MCF 10A (cell line): Measurements from ENCODE around the gene PODXL2. TPM values are rescaled to one million over a fixed set of nuclear protein-coding genes. Genes with fewer than 3 reads are reported as not detected.

Experiments
- BruUV-seq: library from RNA; stranded (reverse); fragments of 400-500 nt; replicated peaks from 2 replicates; lab custom pipeline; 2021; lab: Mats Ljungman, UMichigan
- CTCF ChIA-PET: fragments of 300-600 bp; sonication (Branson Sonifier 250); formaldehyde crosslinking; extraction: SDS; loops from one replicate; lab custom pipeline; 2021; ENCODE audit warnings: antibody characterized with exemption, inconsistent platforms; lab: Yijun Ruan, JAX
- POLR2A ChIA-PET: fragments of 300-600, 350-650 bp; sonication (Branson Sonifier 250); formaldehyde crosslinking; extraction: SDS; loops from one replicate; lab custom pipeline; 2020; ENCODE audit warnings: antibody characterized with exemption, inconsistent platforms; lab: Yijun Ruan, JAX
- DNase-seq: peaks from one replicate; pipeline ENCODE4 v3.0.0-alpha.2; 2018; ENCODE audit not compliant: unreplicated experiment
- H3K27ac Mint-ChIP-seq: one replicate; pipeline ENCODE4 v1.8.0; 2022; ENCODE audit warnings: mild to moderate bottlenecking, low read depth, mixed read lengths; ENCODE audit not compliant: unreplicated experiment
- H3K27me3 Mint-ChIP-seq: one replicate; pipeline ENCODE4 v1.8.0; 2022; ENCODE audit warnings: mixed read lengths; ENCODE audit not compliant: insufficient read depth, unreplicated experiment
- H3K36me3 Mint-ChIP-seq: one replicate; pipeline ENCODE4 v1.8.0; 2022; ENCODE audit warnings: mild to moderate bottlenecking, moderate library complexity, mixed read lengths; ENCODE audit not compliant: insufficient read depth, unreplicated experiment
- H3K4me1 Mint-ChIP-seq: one replicate; pipeline ENCODE4 v1.8.0; 2022; ENCODE audit warnings: mixed read lengths; ENCODE audit not compliant: insufficient read depth, unreplicated experiment
- H3K4me3 Mint-ChIP-seq: one replicate; pipeline ENCODE4 v1.8.0; 2022; ENCODE audit warnings: mild to moderate bottlenecking, moderate library complexity, mixed read lengths; ENCODE audit not compliant: unreplicated experiment
- H3K9me3 Mint-ChIP-seq: one replicate; pipeline ENCODE4 v1.8.0; 2022; ENCODE audit warnings: mixed read lengths; ENCODE audit not compliant: unreplicated experiment
- CTCF ChIP-seq: fragments of 200-600 bp; IDR thresholded peaks from one replicate; pipeline ENCODE4 v1.8.0; 2022; ENCODE audit warnings: antibody characterized with exemption, mild to moderate bottlenecking; ENCODE audit not compliant: unreplicated experiment
- intact Hi-C: fragments of 100-400 bp; cut with micrococcal nuclease; formaldehyde crosslinking; loops from 2 replicates; pipeline ENCODE4 v1.14.1; 2022
- total RNA-seq: library from RNA; stranded (reverse); gene quantifications from 2 replicates; pipeline ENCODE4 v1.2.3, GENCODE V29; 2022

The PODXL2 gene
- total RNA-seq, 1 experiment from 2014 or later = 10.1 TPM

- intact Hi-C loops = no loop called here
- no peak for DNase-seq
- H3K4me1 Mint-ChIP-seq = no peaks in the 10 kb centered on the region
- H3K9me3 Mint-ChIP-seq = no peaks in the 10 kb centered on the region
- no TSS peak for BruUV-seq
- H3K27me3 Mint-ChIP-seq = no peaks in the 10 kb centered on the region
- H3K36me3 Mint-ChIP-seq = peaks cover 69% of the 10 kb centered on the region
- CTCF ChIA-PET = interaction anchor here (0.5 to 2.8 kb wide), 2 partner anchors 32 to 83 kb away, joined by 3 to 8 read pairs; no protein-coding TSS in a partner anchor
- no peak overlapping the region for H3K4me3 Mint-ChIP-seq
- no peak for TF ChIP-seq CTCF
- peak overlapping the region; percentile 42 for H3K27ac Mint-ChIP-seq
- POLR2A ChIA-PET = interaction anchor here (1.0 to 1.2 kb wide), 2 partner anchors 9 to 16 kb away, joined by 3 to 4 read pairs; partner anchors contain the start of gene MCM2
Measured at GRCh38 chr3:127606981-127607595, 21.9 kb upstream of the PODXL2 start.

- no TSS peak for BruUV-seq
- ChIA-PET POLR2A (interaction anchor here (1.2 kb wide), 1 partner anchor 10 kb away, joined by 3 read pairs; the partner anchor contains the start of gene MCM2), CTCF (interaction anchor here (2.8 kb wide), 1 partner anchor 32 kb away, joined by 8 read pairs; no protein-coding TSS in a partner anchor)
- Mint-ChIP-seq H3K4me3 (no peak overlapping the region), H3K36me3 (peaks cover 71% of the 10 kb centered on the region), H3K9me3 (no peaks in the 10 kb centered on the region), H3K4me1 (no peaks in the 10 kb centered on the region), H3K27ac (peak overlapping the region; percentile 42), H3K27me3 (no peaks in the 10 kb centered on the region)
- no peak for TF ChIP-seq CTCF
- no peak for DNase-seq
- intact Hi-C loops = no loop called here
Measured at GRCh38 chr3:127607675-127608361, 21.2 kb upstream of the PODXL2 start.

- Mint-ChIP-seq H3K4me3 (no peak overlapping the region), H3K27ac (no peak overlapping the region), H3K27me3 (no peaks in the 10 kb centered on the region), H3K36me3 (peaks cover 68% of the 10 kb centered on the region), H3K4me1 (no peaks in the 10 kb centered on the region), H3K9me3 (no peaks in the 10 kb centered on the region)
- BruUV-seq = no TSS peak
- CTCF ChIA-PET = no interaction called here
- intact Hi-C loops = no loop called here
- POLR2A ChIA-PET = no interaction called here
- TF ChIP-seq CTCF = no peak
- DNase-seq = no peak
Measured at GRCh38 chr3:127608362-127608718, 20.6 kb upstream of the PODXL2 start.

GRCh38 chr3:127610105-127610504 is 18.9 kb upstream of the PODXL2 start:
- TF ChIP-seq CTCF = no peak
- Mint-ChIP-seq H3K36me3 (peaks cover 55% of the 10 kb centered on the region), H3K9me3 (no peaks in the 10 kb centered on the region), H3K4me3 (no peak overlapping the region), H3K4me1 (peaks cover 2% of the 10 kb centered on the region), H3K27ac (no peak overlapping the region), H3K27me3 (no peaks in the 10 kb centered on the region)
- BruUV-seq = no TSS peak
- no peak for DNase-seq
- POLR2A ChIA-PET = interaction anchor here (1.2 kb wide), 1 partner anchor 30 kb away, joined by 4 read pairs; no protein-coding TSS in a partner anchor
- CTCF ChIA-PET = interaction anchor here (0.6 to 1.7 kb wide), 2 partner anchors 12 to 156 kb away, joined by 4 read pairs; partner anchors contain the start of gene MCM2
- intact Hi-C loops = no loop called here
